HCT116 (cell line): ENCODE data around the gene HEATR5A. TPM values are rescaled to one million over a fixed set of nuclear protein-coding genes. Genes with fewer than 3 reads are reported as not detected.

Experiments used
- ATAC-seq: fragments of 200-7000 bp; cut with Tn5 transposase; 2 replicates; pipeline ENCODE4 v1.9.1; 2020; ENCODE audit warnings: mild to moderate bottlenecking, moderate library complexity
- BruUV-seq: library from RNA; stranded (reverse); fragments of 400-500 nt; replicated peaks from 2 replicates; lab custom pipeline; 2021; lab: Mats Ljungman, UMichigan
- CTCF ChIA-PET: fragments of 300-600 bp; sonication (Branson Sonifier 250); formaldehyde crosslinking; loops from one replicate; lab custom pipeline; 2021; ENCODE audit warnings: antibody characterized with exemption; lab: Charles Lee
- POLR2A ChIA-PET: fragments of 300-600, 350-600 bp; sonication (Branson Sonifier 250); formaldehyde crosslinking; loops from one replicate; lab custom pipeline; 2021; ENCODE audit warnings: antibody characterized with exemption; lab: Charles Lee
- RAD21 ChIA-PET, 2 experiments: fragments of 300-600 bp; sonication (Branson Sonifier 250); formaldehyde crosslinking; loops; one replicate each; lab custom pipeline; 2023; ENCODE audit warnings: low total read pairs in 2 of 2; ENCODE audit not compliant: uncharacterized antibody in 2 of 2, unreplicated experiment in 2 of 2, low non-redundant PET in 1 of 2; lab: Charles Lee
- DNase-seq: peaks from one replicate; pipeline ENCODE4 v3.0.0-alpha.2; 2010; ENCODE audit warnings: low read depth, low spot score
- H2AFZ ChIP-seq: fragments of 200-600 bp; shearing (Covaris generic), sonication (generic); 2 replicates; pipeline ENCODE4 v1.6.1; 2017; ENCODE audit warnings: low read depth, mixed run types, mixed read lengths, antibody characterized with exemption, low read length; ENCODE audit not compliant: poor library complexity, severe bottlenecking
- H3K27ac ChIP-seq: 2 replicates; pipeline ENCODE4 v1.5.1; 2012; ENCODE audit warnings: low read depth, low read length
- H3K27me3 ChIP-seq: fragments of 200-600 bp; sonication (generic); 2 replicates; pipeline ENCODE4 v1.6.1; 2016; ENCODE audit warnings: mixed run types, low read length, mixed read lengths; ENCODE audit not compliant: insufficient read depth
- H3K36me3 ChIP-seq, 2 experiments: fragments of 200-500 bp in 1 of 2; fragments of 200-600 bp in 1 of 2; sonication (Bioruptor generic) in 1 of 2; sonication (generic) in 1 of 2; 2 replicates each; pipeline versions ENCODE4 v1.5.1 to v1.6.1; 2014 to 2016; ENCODE audit warnings: low read length in 2 of 2, inconsistent platforms in 1 of 2, mixed read lengths in 1 of 2, mixed run types in 1 of 2; ENCODE audit not compliant: insufficient read depth in 2 of 2, control insufficient read depth in 1 of 2
- H3K4me1 ChIP-seq, 2 experiments: fragments of 200-600 bp in 1 of 2; sonication (generic) in 1 of 2; 2 replicates each; pipeline versions ENCODE4 v1.5.1 to v1.6.1; 2012 to 2017; ENCODE audit warnings: low read length in 2 of 2, inconsistent platforms in 1 of 2, mild to moderate bottlenecking in 1 of 2, mixed read lengths in 1 of 2, mixed run types in 1 of 2, moderate library complexity in 1 of 2; ENCODE audit not compliant: insufficient read depth in 2 of 2, control insufficient read depth in 1 of 2
- H3K4me2 ChIP-seq: fragments of 200-600 bp; sonication (generic); 2 replicates; pipeline ENCODE4 v1.6.1; 2017; ENCODE audit warnings: mixed run types, low read length, mixed read lengths
- H3K4me3 ChIP-seq, 2 experiments: fragments of 200-600 bp in 1 of 2; sonication (generic) in 1 of 2; replicated peaks in 1 of 2; 2 replicates each; pipeline ENCODE4 v1.5.1; 2011 to 2016; ENCODE audit warnings: low read length in 2 of 2, control low read depth in 1 of 2, low read depth in 1 of 2, mild to moderate bottlenecking in 1 of 2, mixed read lengths in 1 of 2, mixed run types in 1 of 2
- H3K79me2 ChIP-seq: fragments of 200-600 bp; sonication (generic); 2 replicates; pipeline ENCODE4 v1.6.1; 2017; ENCODE audit warnings: mild to moderate bottlenecking, mixed run types, low read length, moderate library complexity, mixed read lengths; ENCODE audit not compliant: insufficient read depth
- H3K9ac ChIP-seq: fragments of 200-600 bp; sonication (generic); 2 replicates; pipeline ENCODE4 v1.6.1; 2016; ENCODE audit warnings: low read length, mixed read lengths
- H3K9me2 ChIP-seq: fragments of 200-600 bp; sonication (generic), shearing (Covaris generic); 2 replicates; pipeline ENCODE4 v1.6.1; 2017; ENCODE audit warnings: mixed run types, mild to moderate bottlenecking, moderate library complexity; ENCODE audit not compliant: insufficient read depth
- H3K9me3 ChIP-seq, 2 experiments: fragments of 200-500 bp in 1 of 2; fragments of 200-600 bp in 1 of 2; sonication (Bioruptor generic) in 1 of 2; sonication (generic) in 1 of 2; 2 replicates each; pipeline ENCODE4 v1.6.1; 2014 to 2017; ENCODE audit warnings: low read length in 2 of 2, mixed read lengths in 2 of 2, inconsistent platforms in 1 of 2, low read depth in 1 of 2, mild to moderate bottlenecking in 1 of 2, mixed run types in 1 of 2, moderate library complexity in 1 of 2; ENCODE audit not compliant: control insufficient read depth in 1 of 2, insufficient read depth in 1 of 2
- H4K20me1 ChIP-seq: fragments of 200-600 bp; sonication (generic), shearing (Covaris generic); 2 replicates; pipeline ENCODE4 v1.6.1; 2017; ENCODE audit warnings: mixed run types, mild to moderate bottlenecking, moderate library complexity; ENCODE audit not compliant: insufficient read depth
- CEBPB ChIP-seq: IDR thresholded peaks from 2 replicates; pipeline ENCODE4 v1.6.1; 2012; ENCODE audit warnings: low read depth
- EGR1 ChIP-seq: IDR thresholded peaks from 2 replicates; pipeline ENCODE4 v1.6.1; 2012; ENCODE audit warnings: low read depth
- ELF1 ChIP-seq: IDR thresholded peaks from 2 replicates; pipeline ENCODE4 v1.6.1; 2012; ENCODE audit warnings: low read depth, borderline replicate concordance
- EZH2 ChIP-seq: fragments of 200-600 bp; sonication (generic); IDR thresholded peaks from 2 replicates; pipeline ENCODE4 v1.6.1; 2017; ENCODE audit warnings: antibody characterized with exemption, mixed run types
- EZH2phosphoT487 ChIP-seq: fragments of 200-600 bp; IDR thresholded peaks from 2 replicates; pipeline ENCODE4 v1.6.1; 2018; ENCODE audit warnings: antibody characterized with exemption, borderline replicate concordance
- FOSL1 ChIP-seq: IDR thresholded peaks from 2 replicates; pipeline ENCODE4 v1.6.1; 2012; ENCODE audit warnings: low read depth
- JUND ChIP-seq: IDR thresholded peaks from 2 replicates; pipeline ENCODE4 v1.6.1; 2012
- POLR2A ChIP-seq: IDR thresholded peaks from 2 replicates; pipeline ENCODE4 v1.7.0; 2011; ENCODE audit warnings: borderline replicate concordance; ENCODE audit not compliant: insufficient read depth, insufficient read length; ENCODE audit errors: extremely low read depth
- POLR2AphosphoS5 ChIP-seq: IDR thresholded peaks from 2 replicates; pipeline ENCODE4 v1.6.1; 2011; ENCODE audit warnings: mild to moderate bottlenecking, low read depth, low read length, moderate library complexity
- RAD21 ChIP-seq: IDR thresholded peaks from 2 replicates; pipeline ENCODE4 v1.6.1; 2012; ENCODE audit warnings: low read depth, mild to moderate bottlenecking
- SIN3A ChIP-seq: IDR thresholded peaks from 2 replicates; pipeline ENCODE4 v1.6.1; 2012; ENCODE audit warnings: low read depth
- SP1 ChIP-seq: IDR thresholded peaks from 2 replicates; pipeline ENCODE4 v1.6.1; 2012; ENCODE audit warnings: low read depth
- SRF ChIP-seq: IDR thresholded peaks from 2 replicates; pipeline ENCODE4 v1.6.1; 2012; ENCODE audit warnings: low read depth
- TCF7L2 ChIP-seq: IDR thresholded peaks from 2 replicates; pipeline ENCODE4 v1.7.0; 2011; ENCODE audit warnings: borderline replicate concordance, inconsistent platforms; ENCODE audit not compliant: insufficient read depth, insufficient read length; ENCODE audit errors: extremely low read depth
- ZFX ChIP-seq: fragments of 450-650 bp; IDR thresholded peaks from 2 replicates; pipeline ENCODE4 v1.6.1; 2017
- ZNF274 ChIP-seq: fragments of 200-500 bp; sonication (Bioruptor generic); IDR thresholded peaks from 2 replicates; pipeline ENCODE4 v1.6.1; 2014; ENCODE audit warnings: mild to moderate bottlenecking, low read depth, low read length, inconsistent platforms
- intact Hi-C: fragments of 100-400 bp; cut with micrococcal nuclease; formaldehyde crosslinking; loops from 2 replicates; pipeline ENCODE4 v1.10.0; 2022
- total RNA-seq: library from RNA; stranded (reverse); gene quantifications from one replicate; pipeline ENCODE4 v1.2.1, GENCODE V29; 2021; ENCODE audit not compliant: unreplicated experiment
- TF ChIP-seq, protein P1 (sequence below), 3 experiments: fragments of 200-600 bp in 1 of 3; sonication (generic) in 1 of 3; IDR thresholded peaks in 2 of 3; conservative IDR thresholded peaks in 1 of 3; 2 replicates each; pipeline ENCODE4 v1.5.1; 2012 to 2017; ENCODE audit warnings: low read depth in 2 of 3, low read length in 2 of 3, antibody characterized with exemption in 1 of 3, borderline replicate concordance in 1 of 3, control low read depth in 1 of 3, mild to moderate bottlenecking in 1 of 3, mixed read lengths in 1 of 3, mixed run types in 1 of 3, moderate library complexity in 1 of 3; ENCODE audit not compliant: insufficient read depth in 1 of 3
- TF ChIP-seq, protein P2 (sequence below): IDR thresholded peaks from 2 replicates; pipeline ENCODE4 v1.6.1; 2011; ENCODE audit warnings: mild to moderate bottlenecking, low read length, moderate library complexity; ENCODE audit not compliant: insufficient replicate concordance; ENCODE audit errors: extremely low read depth
- TF ChIP-seq, protein P3 (sequence below): IDR thresholded peaks from 2 replicates; pipeline ENCODE4 v1.6.1; 2012

The HEATR5A gene
- total RNA-seq, 1 experiment from 2014 or later, result 20.9 TPM

DNA sequence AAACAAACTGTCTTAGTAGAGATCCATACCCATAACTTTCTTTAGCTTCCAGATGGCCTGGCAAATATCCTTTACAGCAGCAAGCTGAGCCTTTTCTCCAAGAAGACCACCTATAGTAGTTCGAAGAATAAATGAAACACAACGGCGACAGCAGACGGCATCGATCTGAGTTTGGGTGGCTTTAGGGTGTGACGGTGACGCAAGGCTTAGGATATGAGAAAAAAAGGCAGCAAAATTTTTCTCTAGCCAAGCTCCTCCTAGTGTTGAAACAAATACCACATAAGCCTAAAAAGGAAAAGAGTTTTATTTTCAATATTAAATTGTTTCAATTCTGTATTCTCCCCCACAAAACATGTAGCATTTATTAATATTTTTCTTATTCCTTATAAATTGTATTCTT, 33.3 kb downstream of the HEATR5A start:
- Histone ChIP-seq H3K27me3 (no peaks in the 10 kb centered on the region), H3K79me2 (no peaks in the 10 kb centered on the region), H4K20me1 (no peaks in the 10 kb centered on the region), H3K27ac (no peak overlapping the region), H3K4me3 (no peak overlapping the region), H3K4me2 (no peak overlapping the region), H3K36me3 (no peaks in the 10 kb centered on the region), H3K9ac (no peak overlapping the region), H3K9me2 (no peaks in the 10 kb centered on the region), H3K4me1 (no peaks in the 10 kb centered on the region), H2AFZ (no peak overlapping the region), H3K9me3 (no peaks in the 10 kb centered on the region)
- no peak for TF ChIP-seq SP1
- no peak for TF ChIP-seq CEBPB
- no peak for TF ChIP-seq JUND
- TF ChIP-seq TCF7L2, result no peak
- TF ChIP-seq, protein P1, sequence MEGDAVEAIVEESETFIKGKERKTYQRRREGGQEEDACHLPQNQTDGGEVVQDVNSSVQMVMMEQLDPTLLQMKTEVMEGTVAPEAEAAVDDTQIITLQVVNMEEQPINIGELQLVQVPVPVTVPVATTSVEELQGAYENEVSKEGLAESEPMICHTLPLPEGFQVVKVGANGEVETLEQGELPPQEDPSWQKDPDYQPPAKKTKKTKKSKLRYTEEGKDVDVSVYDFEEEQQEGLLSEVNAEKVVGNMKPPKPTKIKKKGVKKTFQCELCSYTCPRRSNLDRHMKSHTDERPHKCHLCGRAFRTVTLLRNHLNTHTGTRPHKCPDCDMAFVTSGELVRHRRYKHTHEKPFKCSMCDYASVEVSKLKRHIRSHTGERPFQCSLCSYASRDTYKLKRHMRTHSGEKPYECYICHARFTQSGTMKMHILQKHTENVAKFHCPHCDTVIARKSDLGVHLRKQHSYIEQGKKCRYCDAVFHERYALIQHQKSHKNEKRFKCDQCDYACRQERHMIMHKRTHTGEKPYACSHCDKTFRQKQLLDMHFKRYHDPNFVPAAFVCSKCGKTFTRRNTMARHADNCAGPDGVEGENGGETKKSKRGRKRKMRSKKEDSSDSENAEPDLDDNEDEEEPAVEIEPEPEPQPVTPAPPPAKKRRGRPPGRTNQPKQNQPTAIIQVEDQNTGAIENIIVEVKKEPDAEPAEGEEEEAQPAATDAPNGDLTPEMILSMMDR (IDR thresholded peaks at IDR 0.05 in 2 of 3, conservative IDR thresholded peaks at IDR 0.05 in 1 of 3; ENCODE audit: borderline replicate concordance in 1 of 3, insufficient read depth in 1 of 3, low read depth in 2 of 3, low read length in 2 of 3), result no peak
- TF ChIP-seq EGR1, result no peak
- TF ChIP-seq FOSL1, result no peak
- no peak for TF ChIP-seq RAD21
- TF ChIP-seq ELF1, result no peak
- TF ChIP-seq EZH2, result no peak
- no peak for TF ChIP-seq POLR2A
- TF ChIP-seq POLR2AphosphoS5, result no peak
- no peak for TF ChIP-seq EZH2phosphoT487
- no peak for TF ChIP-seq ZNF274
- no peak for TF ChIP-seq ZFX
- TF ChIP-seq SIN3A, result no peak
- TF ChIP-seq, protein P2, sequence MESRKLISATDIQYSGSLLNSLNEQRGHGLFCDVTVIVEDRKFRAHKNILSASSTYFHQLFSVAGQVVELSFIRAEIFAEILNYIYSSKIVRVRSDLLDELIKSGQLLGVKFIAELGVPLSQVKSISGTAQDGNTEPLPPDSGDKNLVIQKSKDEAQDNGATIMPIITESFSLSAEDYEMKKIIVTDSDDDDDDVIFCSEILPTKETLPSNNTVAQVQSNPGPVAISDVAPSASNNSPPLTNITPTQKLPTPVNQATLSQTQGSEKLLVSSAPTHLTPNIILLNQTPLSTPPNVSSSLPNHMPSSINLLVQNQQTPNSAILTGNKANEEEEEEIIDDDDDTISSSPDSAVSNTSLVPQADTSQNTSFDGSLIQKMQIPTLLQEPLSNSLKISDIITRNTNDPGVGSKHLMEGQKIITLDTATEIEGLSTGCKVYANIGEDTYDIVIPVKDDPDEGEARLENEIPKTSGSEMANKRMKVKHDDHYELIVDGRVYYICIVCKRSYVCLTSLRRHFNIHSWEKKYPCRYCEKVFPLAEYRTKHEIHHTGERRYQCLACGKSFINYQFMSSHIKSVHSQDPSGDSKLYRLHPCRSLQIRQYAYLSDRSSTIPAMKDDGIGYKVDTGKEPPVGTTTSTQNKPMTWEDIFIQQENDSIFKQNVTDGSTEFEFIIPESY, result no peak
- no peak for TF ChIP-seq SRF
- TF ChIP-seq, protein P3, sequence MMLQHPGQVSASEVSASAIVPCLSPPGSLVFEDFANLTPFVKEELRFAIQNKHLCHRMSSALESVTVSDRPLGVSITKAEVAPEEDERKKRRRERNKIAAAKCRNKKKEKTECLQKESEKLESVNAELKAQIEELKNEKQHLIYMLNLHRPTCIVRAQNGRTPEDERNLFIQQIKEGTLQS, result no peak
- DNase-seq, result no peak
- intact Hi-C loops, result no loop called here
- ChIA-PET RAD21 (no interaction called here), CTCF (no interaction called here), POLR2A (no interaction called here)
- no peak for ATAC-seq
- BruUV-seq, result no TSS peak
